T-helper 2 cell (primary cell): Measurements from ENCODE around the gene GNA12.
"Not testable (repeated sequence)": the region's sequence is repeated elsewhere in the genome, so short reads cannot be mapped to it uniquely, and the experiment has no call there.

Experiments
- DNase-seq, 5 experiments: peaks; one replicate each; pipeline versions ENCODE4 v3.0.0 to v3.0.0-alpha.2; 2012 to 2022

GNA12 gene

DNA sequence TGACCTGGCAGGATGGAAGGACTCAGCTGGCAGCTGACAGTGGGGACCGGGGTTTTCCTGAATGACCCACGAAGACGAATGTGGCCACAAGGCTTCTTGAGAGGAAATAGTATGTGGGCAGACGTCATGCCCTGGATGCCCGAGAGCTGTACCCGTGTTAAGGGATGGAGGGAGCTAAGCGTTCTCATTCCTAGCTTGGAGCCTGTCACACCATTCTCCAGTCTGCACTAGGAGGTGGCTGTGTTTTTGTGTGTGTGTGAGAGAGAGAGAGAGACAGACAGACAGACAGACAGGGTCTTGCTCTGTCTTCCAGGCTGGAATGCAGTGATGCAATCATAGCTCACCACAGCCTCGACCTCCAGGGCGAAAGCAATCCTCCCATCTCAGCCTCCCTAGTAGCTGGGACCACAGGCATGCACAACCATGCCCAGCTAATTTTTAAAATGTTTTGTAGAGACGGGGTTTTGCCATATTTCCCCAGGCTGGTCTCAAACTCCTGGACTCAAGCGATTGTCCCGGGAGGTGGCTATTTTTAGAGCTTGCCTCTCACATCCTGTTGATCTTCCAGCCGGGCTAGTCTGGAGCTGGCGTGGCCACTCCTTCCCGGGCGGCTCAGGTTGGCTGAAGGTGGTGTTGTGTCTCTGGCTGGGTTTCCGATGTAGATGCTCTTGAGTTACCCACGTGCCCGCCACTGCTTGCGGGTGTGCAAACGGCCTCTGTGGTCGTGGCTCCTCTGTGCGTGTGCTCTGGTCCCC lies 154.0 kb downstream of the GNA12 start:
- no peak for DNase-seq

DNA sequence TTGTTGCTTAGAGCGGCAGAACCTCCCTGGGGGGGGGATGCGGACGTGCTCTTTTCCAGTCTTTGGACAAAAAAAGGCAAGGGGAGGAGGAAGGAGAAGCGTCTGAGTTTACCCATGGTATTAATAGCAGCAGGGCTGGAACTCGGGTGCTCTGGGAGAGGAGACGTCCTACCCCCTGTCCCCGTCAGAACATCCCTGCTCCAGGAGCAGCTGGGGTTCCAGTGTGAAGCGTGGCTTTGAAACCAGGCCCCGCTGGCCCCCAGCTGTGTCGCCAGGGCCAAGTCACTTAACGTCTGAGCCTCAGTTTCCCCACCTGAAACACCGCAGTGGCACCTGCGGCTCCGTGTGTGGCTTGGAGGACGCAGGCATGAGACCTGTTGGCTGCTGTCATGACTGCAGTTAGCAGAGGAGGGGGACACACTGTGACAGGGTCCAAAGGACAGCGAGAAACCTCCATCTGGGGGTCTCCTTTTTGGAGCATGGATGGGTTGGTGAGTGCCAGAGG lies 154.7 kb downstream of the GNA12 start:
- no peak for DNase-seq

DNA sequence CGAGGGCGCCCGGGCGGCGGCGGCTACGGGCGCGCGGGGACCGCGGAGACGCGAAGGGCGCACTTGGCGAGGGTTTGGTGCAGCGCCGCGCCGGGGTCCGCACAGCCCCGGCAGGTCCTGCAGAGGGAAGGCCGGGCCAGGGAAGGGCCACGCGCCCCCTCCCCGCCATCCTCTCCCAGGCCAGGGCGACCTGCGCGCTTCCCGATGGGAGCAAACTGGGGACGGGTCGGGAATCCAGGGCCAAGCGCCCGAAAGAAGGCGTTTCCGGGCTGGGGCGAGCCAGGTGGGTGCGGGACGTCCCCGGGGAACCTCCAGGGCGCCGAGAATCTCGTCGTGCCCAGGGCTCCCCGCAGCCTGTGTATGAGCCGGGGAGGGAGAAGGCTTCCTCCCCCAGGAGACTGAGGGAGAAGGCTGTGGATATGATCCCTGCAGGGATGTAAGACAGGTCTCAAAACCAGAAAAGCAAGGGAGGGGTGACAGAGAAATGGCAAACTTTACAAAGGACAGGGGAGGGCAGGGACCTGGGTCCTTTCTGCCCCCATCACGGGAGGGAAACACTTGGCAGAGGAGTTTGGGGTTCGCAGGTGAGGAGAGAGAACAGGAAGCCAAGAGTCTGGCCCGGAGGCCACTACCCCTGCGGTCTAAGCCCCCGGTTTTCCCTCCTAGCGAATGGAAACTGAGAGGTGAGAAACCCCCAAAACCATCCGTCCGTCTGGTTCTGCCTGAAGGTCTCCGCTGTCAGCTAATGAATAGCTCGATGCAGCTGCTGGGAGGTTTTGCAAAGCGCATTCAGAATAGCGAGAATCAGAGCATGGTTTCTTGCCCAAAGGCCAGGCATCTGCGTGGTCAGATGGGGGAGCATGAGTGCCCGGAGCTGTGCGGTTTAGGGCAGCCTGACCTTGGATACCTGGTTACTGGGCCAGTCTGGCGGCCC lies 155.4 kb downstream of the GNA12 start:
- DNase-seq, result peak in 1 of 5 experiments; percentile 14

DNA sequence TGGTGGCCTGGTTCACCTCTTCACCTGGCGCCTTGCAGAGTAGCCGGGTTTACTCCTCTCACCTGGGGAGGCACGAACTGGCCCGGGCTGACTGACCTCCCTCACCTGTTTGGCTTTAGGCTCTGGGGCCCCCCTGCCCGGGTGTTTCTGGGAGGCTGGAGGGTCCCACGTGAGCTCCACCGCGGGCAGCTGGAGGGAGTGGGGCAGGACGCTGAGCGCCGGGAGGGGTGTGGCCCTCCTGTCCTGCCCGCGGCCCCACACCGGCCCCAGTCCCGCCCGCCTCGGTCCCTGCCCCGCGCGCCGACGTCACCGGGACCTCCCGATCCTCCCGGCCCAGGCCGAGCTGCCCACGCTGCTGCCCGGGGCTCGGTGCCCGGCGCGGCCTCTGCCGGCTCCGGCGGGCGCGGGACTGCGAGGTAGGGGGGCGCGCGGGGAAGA lies 156.2 kb downstream of the GNA12 start, which contains the start of gene AMZ1:
AMZ1 (plus strand) TSS at position 322 of the 438 bp plus-strand sequence. CDS start 12,250 bp downstream, outside the sequence.
- DNase-seq, result no peak

DNA sequence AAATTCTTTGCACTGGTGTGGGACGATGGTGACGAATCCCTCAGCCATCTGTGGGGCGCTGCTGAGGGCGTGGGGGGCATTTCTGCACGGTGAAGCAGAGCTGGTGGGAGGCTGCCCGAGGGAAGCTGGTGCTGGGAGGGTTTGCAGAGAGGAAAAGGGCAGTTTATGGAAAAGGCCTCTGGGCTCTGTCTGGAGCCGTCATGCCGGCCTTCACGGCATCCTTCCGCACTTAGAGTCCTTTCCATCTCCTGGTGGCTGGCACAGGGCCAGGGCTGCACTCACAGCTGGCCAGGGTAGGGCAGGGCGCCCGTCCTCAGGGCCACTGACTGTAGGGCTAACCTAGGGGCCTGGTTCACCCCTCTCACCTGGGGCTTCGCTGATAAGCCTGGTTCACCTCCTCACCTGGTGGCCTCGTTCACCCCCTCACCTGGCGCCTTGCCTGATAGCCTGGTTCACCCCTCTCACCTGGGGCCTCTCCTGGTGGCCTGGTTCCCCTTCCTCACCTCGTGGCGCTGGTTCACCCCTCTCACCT lies 156.7 kb downstream of the GNA12 start:
- DNase-seq, result no peak

DNA sequence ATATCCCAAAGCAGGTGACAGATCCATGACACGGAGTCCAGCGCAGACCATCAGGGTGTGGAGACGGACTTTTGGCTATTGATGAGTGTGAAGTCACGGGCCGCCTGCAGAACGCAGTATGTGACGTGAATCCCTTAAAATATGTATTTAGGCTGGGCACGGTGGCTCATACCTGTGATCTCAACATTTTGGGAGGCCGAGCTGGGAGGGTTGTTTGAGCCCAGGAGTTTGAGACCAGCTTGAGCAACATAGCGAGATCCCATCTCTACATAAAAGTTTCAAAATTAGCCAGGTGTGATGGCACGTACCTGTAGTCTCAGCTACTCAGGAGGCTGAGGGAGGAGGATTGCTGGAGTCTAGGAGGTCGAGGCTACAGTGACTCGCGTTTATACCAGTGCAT lies 158.0 kb downstream of the GNA12 start:
- no peak for DNase-seq

DNA sequence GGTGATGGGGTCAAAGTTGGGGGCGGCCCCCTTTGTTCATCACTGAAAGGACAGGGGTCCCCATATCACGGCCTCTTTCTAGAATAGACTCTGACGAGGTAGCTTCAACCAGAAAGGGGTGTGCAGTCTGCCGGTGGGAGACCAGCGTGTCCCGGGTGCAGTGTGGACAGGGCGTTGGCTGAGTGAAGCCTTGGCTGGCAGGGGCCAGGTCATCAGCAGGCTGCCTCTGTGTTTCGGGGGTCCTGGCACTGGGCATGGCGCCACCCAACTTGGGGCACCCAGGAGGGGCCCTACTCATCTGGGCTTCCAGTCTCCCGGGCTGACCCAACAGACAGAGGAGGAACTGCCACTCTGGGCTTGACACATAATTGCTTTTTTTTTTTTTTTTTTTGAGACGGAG lies 159.6 kb downstream of the GNA12 start:
- DNase-seq, result no peak

DNA sequence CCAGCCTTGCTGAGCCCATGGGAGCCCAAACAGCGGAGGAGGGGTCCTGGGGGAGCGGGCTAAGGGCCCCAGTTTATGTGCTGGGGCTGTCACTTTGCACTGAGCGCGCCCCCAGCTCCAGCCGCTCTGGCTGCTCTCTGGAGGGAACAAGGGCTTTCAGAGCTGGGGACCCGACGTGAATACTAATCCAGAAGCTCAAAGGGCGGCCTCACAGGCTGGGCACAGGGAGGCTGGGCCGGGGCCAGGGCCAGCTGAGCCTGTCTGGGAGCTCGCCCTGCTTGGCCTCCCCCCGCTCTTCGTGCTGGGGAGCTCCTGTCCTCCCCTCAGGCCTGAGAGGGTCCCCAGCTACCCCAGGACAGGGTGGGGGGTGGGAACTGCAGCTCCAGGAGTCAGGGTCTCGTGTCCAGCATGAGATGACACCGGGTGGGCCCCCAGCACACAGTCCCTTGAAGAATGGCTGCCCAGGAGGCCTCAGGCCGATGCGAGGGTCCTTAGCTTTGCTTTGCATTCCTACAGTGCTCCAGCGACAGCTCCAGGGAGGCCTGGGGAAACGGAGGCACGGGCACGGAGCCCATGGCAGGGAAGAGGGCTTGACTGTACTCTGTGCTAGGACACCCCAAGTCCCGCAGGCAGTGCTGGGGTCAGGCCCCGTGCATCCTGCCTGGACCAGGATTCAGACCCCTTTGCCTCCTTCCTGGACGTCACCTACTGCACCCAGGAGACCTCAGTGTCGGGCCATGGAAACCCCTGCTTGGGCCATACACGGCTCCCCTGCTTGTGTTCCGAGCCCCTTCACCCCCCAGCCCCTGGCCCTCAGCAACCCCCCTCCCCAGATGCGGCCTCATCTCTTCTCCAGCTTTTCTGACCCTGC lies 161.9 kb downstream of the GNA12 start:
- DNase-seq, result no peak

DNA sequence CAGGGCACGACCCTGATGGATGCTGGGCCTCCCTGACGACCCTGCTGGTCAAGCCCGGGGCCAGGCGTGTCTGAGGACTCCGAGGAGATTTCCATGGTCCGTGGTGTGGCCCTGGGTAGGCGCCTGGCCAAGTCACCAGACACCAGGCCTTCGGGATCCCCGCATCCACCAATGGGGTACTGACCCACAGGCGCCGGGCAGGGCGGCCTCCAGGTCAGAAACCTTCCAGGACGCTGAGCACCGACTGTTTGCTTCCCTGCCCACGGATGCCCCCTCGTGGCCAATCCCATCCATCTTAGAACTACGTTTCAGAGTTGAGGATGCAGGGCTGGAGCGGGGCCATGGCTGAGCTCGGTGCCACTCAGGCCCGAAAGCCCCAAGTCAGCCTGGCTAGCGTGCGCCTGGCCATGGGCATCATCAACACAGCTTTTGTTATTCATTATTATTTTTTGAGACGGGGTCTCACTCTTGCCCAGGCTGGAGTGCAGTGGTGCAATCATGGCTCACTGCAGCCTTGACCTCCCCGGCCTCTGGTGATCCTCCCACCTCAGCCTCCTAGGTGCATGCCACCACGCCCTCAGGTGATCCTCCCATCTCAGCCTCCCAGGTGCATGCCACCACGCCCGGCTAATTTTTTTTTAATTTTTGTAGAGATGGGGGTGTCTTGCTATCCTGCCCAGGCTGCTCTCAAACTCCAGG lies 163.2 kb downstream of the GNA12 start:
- peak in 4 of 5 experiments; percentile 0 to 42 (median 19) for DNase-seq

DNA sequence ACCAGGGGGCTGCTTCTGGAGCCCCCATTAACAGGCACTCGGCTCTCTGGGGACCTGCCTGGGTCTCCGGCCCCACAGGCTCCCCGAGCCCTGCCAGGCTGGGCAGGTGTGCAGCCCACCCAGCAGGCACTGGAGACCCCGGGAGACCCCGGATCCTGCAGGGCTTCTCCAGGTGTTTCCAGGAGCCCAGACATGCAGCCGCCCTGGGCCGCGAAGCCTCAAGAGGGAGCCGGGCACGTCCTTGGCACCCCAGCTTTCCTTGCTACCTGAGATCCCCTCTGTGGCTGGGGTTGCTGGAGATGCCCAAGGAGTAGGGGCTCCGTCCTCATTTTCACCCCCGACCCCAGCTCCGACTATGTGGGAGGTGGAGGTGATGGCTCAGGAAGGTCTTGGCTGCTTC lies 163.9 kb downstream of the GNA12 start:
- DNase-seq, result no peak

DNA sequence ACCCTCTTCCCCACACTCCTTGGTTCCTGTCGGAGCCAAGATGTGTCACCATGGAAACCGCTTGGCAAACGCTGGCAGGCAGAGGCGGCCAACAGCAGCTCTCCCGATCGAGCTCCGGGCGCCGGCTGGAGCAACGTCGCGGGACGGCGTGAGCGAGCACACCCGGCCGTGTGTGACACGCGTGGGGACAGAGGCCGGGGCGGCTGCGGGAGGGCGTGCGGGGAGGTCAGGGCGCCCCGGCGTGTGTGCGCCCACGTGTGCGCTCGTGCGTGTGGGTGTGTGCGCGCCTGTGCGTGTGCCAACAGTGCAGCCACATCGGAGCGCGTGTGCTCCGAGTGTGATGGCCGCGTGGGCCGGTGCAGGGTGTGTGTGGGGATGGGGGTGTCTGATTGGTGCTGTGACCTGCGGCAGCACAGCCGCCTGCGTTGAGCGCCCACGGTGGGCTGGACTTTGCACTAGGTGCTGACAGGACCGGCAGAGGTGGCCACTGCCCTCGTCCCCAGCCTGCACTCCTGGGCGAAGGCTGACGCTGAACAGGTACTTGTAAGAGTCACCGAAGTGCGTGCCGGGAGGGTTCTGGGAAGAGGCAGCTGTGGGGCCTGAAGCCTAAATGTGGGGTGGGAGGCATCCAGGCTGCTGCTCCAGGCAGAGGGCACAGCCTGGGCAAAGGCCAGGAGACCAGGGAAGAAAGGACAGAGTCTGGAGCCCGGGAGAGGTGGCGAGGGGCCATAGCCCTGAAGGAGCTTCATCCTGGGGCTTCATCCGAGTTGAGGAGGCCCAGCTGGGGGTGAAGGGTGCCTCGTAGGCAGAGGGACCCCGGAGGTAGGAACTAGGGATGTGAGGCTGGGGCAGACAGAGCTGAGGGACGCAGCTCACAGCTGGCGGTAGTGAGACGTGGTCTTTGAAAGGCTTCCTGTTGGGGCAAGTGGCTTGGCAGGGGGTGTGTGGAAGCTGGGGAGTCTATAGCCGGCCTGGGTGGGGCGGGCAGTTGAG lies 164.7 kb downstream of the GNA12 start:
- DNase-seq, result not testable (repeated sequence)

DNA sequence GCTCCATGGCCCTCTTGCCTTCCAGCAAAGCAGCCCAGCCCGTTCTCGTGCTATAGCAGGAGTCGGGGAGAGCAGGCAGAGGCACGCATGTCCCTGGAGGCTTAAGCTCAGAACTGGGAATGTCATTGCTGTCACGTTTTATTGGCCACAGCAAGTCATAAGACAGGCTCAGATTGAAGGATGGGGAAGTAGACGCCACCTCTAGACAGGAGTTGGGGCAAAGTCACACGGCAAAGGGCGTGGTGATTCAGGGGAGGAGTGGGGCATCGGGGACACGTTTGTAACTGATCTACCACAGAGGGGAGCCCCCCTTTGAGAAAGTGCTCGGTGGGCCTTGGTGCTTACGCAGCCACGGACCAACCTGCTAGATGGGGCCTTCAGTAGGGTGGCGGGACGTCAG lies 165.7 kb downstream of the GNA12 start:
- not testable (repeated sequence) for DNase-seq
